ENCODE measurements around the gene MYL10.
"Not testable (repeated sequence)": the region's sequence is repeated elsewhere in the genome, so short reads cannot be mapped to it uniquely, and the experiment has no call there.

Gene MYL10

DNA sequence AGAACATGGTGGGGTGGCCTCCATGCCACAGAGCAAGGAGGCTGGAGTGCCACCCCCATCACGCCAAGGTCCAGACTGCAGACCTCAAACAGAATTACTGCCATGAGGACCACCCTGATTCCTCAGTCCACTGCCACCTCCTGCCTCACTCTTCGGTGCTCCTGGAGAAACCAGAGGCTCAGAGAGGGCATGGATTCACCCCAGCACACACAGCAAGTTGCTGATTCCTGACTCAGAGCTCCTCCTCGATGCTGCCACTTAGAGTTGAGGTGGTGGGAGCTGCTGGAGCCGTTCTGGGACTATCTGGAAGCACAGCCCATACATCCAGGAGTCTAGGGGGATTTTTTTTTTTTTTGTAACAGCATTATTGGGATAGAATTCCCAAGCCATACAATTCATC is 22.0 kb upstream of the MYL10 start:
- DNase-seq (ENCODE audit: low read depth in 2 of 2), result no peak

DNA sequence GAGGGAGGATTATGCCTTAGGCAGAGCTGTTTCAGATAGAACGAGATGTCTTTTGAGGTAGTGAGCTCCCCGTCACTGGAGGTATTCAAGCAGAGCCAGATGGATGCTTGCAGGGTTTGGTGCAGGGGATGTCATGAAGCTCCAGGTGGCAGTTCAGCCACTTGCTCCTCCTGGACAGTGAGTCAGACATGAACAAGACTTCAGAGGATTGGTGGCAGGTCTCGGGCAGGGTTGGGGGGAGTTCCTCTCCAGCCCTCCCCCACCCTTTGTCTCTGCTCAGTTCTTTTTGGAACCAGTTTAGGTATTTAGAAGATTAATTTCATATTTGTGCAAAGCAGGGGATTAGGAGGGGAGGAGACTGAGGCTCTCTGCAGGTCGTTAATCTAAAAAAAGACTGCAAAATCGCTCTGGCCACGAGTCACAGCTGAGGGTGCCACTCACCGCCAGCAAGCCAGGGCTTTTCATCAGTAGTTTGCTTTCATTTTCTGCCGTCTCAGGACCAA is 21.5 kb upstream of the MYL10 start:
- no peak for DNase-seq (ENCODE audit: low read depth in 2 of 2)

DNA sequence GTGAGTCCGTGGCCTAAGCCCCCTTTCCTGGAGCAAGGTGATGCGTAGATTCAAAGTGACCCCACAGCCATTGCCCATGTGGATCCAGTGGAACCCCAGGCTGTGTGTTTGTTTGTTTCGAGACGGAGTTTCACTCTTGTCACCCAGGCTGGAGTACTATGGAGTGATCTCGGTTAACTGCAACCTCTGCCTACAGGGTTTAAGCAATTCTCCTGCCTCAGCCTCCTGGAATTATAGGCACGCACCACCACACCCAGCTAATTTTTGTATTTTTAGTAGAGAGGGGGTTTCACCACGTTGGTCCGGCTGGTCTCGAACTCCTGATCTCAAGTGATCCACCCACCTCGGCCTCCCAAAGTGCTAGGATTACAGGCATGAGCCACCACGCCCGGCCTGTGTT is 18.8 kb upstream of the MYL10 start:
- DNase-seq (ENCODE audit: low read depth in 2 of 2), result not testable (repeated sequence)

DNA sequence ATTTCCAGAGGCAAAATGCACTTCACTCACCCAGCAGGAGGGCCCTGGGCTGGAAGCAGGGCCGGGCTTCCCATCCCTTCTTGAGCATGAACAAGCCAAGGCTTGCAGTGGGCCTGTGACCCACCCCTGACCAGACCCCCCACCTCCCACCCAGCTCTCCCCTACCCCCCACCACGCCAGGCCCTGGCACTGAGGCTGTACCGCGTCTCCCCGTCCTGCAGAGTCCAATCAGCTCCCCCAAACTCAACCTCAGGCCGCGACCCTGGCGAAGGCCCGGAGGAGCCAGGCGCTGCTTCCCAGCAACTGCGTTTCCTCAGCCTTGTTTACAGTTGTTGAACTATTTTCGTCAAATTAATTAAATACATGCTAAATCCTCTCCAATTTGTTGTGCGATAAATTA is 16.9 kb upstream of the MYL10 start:
- no peak for DNase-seq (ENCODE audit: low read depth in 2 of 2)

DNA sequence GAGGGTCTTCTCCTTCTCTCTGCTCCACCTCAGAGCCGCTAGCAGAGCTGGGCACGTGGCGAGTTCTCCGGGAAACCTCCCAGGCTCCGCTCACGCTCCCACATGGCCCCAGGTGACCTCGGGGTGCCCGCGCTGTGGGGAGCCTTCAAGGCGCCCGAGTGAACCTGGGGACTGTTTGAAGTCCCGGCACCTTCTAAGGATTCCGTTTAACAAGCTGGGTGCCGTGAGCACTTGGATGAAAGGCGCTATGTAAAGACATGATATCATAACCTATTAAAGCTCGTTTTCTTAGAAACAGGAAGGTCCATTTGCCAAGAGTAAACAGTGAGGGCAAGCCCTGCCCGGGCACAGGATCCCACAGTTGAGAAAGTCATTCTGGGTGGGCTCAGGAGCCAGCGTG is 15.8 kb upstream of the MYL10 start:
- no peak for DNase-seq (ENCODE audit: low read depth in 2 of 2)

DNA sequence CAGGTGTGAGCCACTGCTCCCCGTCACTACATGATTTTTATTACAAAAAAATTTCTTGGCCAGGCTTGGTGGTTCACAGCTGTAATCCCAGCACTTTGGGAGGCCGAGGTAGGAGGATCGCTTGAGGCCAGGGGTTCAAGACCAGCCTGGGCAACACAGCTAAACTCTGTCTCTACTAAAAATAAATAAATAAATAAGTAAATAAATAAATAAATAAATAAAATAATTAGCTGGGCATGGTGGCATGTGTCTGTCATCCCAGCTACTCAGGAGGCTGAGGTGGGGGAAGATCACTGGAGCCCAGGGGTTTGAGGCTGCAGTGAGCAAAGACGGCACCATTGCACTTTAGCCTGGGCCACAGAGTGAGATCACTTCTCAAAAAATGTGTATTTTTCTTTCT is 10.0 kb upstream of the MYL10 start:
- not testable (repeated sequence) for DNase-seq (ENCODE audit: low read depth in 2 of 2)

DNA sequence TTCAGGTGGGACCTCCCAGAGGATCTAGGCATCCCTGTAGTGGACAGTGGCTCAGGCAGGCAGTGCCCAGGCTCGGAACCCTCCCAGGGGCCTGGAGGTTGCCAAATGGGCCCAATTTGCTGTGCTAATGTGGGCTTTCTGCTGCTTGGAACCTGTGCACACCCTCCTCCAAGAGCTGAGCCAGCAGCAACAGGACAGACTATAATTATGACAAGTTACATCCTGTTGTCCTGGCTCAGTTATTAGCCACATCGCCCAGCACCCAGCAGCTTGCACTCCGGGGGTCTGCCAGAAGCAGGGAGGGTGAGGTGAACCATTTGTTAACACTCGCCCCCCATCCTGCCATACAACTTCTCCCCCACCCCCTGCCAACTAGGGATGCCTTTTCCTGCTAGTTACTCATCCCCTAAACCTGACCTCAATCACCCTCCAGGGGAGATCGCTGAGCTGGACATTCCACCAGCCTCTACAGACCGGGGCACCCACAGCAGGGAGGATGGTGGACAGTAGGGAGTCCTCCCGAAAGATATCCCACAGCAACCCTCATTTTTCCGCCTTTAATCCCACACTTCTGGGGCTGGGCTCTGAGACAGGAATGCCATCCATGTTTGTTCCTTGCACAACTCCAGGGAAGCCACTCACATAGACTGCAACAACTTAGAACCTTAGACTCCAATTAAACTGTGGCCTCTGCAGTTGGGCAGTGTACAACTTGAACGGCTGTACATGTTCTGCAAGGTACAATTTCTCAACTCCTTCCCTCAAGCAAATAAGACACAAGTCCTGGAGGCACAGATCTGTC is 7.9 kb upstream of the MYL10 start:
- DNase-seq (ENCODE audit: low read depth in 2 of 2), result no peak

DNA sequence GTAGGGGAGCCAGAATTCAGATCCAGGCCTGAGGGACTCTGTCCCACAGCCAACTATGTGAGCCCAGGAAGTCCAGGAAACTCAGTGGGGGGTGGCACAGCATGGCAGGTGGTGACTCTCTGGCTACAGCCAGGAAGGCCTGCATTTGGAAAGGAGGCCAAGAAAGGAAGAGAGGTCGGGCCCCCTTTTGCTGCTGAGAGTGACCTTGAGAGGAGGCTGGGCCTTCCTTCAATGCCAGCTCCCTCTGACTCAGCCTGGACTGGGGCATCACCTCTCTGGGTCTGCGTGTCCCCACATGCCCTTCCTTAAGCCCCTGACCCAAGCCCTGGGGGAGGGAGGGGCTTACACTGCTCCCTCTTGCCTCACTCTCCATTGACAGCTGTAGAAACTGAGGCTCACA is 6.4 kb upstream of the MYL10 start:
- no peak for DNase-seq (ENCODE audit: low read depth in 2 of 2)

DNA sequence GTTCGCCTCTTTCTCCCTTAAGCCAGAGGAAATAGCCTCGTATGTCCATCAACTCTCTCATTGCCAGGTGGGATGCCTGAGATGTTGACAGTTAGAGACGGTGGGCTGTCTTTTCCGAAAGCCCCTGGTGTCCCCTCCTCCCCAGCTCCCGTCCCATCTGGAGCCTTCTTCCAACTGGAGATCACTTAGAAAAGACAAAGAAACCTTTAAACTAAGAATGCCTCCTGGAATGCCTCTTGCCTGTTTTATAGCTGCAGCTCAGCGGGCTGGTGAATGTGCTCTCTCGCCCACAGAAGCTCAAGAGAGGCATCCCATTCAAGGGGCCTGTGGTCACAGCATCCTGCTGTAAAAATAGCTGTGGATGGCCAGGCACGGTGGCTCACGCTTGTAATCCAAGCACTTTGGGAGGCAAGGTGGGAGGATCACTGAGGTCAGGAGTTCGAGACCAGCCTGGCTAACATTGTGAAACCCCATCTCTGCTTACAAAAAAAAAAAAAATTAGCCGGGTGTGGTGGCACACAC is 5.2 kb upstream of the MYL10 start:
- DNase-seq (ENCODE audit: low read depth in 2 of 2), result no peak

DNA sequence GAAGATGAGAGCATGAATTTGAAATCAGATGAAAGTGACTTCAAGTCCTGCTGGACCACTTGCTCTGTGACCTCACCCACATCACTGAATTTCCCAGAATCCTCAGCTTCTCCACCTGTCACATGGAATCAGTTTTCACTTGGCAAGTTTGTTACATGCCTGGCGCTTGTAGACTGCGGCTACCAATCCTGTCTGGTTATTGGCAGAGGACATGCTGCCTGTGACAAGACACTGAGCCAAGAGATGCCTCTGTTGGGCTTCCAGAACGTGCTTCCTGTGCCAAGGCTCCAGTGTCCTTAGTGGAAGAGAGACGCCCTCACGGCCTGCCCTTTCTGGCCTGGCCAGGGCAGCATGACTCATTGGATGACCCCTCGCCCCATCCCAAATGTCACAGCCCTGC is 4.4 kb upstream of the MYL10 start:
- no peak for DNase-seq (ENCODE audit: low read depth in 2 of 2)

DNA sequence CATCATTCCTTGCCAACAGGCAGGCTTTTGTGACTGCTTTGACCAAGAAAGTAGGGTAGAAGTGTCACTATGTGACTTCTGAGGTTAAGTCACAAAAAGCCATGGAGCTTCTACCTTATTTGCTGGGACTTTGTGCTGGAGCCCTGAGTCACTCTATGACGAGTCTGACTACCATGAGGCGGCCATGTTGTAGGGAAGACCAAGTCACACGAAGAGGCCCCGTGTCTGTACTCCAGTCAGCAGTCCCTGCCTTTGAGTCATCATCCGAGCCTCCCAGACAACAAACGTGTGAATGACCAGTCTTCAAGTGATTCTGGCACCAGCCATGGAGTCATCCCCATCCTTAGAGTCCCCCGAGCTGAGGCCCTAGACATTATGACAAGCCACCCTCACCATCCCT is 3.5 kb upstream of the MYL10 start:
- DNase-seq (ENCODE audit: low read depth in 2 of 2), result no peak

DNA sequence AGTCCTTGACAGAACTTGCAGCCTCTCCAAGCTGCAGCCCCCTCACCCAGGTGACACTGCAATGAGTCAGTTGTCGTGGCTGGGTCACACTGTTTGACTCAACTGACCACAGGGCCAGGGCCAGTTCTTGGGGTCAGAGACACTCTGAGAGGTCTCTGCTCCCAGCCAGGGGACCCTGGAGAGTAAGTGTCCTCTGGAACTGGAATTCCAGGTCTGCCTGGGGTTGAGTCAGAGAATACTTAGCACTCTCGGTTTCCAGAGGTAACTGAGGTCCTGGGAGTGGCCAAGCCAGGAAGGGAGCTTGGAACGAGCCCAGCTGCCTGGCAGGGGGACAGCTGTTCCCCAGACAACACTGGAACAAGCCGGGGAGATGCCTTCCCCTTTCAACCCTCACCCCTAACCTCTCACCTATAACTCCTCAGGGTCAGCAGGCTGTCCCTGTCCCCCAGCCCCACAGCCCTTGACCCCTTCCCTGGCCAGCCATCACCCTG is 2.2 kb upstream of the MYL10 start:
- DNase-seq (ENCODE audit: low read depth in 2 of 2), result no peak

DNA sequence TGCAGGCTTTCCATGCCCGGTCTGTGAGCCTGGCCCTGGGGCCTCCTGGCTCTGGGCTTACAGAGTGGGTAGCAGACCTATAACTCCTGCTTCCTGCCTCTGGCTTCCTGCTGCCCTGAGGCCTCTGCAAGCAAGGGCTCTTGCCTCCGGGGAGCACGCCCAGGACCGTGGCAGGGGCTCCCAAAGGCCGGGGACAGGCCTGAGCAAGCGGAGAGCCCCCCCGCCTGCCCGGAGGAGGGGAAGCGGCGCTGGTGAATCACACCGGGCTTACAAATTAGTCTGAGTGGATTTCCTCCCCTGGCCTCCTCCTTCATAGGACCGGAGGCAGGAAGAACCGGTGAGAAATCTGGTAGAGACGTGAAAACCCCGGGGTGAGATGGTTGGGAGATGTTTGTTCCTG is 1.5 kb upstream of the MYL10 start:
- DNase-seq (ENCODE audit: low read depth in 2 of 2), result no peak

DNA sequence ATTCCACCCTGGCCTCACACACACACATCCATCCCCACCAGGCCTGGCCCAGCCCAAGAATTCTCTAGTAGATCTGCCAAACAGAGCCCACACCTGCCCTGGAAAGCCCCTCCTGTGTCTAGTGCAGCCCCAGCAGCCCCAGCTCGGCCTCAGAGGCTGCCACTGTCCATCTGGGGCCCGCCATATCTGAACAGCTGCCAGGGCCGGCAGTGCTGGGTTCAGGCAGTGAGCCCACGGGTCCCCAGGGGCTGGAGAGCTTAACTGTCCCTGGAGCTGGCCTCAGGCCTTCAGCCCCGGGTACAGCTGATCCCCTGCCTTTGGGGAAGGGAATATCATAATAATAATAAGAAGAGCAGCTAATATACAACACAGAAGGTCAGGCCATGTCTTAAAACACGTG is 574 bp downstream of the MYL10 start:
- DNase-seq (ENCODE audit: low read depth in 2 of 2), result no peak

DNA sequence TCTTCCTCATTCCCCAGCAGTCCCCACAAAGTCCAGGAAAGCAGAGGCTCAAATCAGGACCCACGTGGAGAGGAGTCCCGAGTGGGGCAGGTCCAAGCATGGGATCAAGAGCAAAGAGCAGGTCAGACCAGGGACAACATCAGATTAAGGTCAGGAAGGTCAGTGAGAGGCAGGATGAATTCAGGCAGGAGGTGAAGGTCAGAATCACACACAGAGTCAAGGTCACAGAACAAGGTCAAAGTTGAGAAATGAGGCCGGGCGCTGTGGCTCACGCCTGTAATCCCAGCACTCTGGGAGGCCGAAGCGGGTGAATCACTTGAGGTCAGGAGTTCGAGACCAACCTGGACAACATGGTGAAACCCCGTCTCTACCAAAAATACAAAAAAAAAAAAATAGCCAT is 2.3 kb downstream of the MYL10 start:
- DNase-seq (ENCODE audit: low read depth in 2 of 2), result no peak

DNA sequence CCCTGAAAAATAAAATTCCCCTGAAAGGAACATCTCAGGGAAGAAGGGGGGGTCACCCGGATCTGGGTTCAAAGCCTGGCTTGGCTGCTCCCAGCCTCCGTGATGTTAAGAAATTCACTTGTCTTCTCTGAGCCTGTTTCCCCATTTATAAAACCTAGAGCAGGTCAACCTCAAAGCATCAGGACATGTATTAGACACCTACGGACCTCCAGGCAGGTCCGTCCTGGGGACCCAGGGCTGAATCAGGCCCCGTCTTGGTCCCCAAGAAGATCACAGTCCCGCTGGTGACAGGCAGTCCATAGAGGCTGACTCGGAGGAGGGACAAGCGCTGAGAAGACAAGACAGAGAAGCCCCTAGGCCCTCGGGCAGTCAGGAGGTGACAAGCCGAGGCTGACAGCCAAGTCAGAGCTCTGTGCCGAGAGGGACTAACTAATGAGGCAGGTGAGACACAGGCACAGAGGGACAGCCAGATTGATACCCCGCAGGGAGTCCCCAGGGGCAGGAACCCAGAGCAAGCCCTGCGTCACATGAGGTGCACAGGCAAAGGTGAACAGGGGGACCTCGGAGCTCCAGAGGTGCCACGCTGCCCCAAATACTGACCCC is 2.9 kb downstream of the MYL10 start:
- DNase-seq (ENCODE audit: low read depth in 2 of 2), result no peak

DNA sequence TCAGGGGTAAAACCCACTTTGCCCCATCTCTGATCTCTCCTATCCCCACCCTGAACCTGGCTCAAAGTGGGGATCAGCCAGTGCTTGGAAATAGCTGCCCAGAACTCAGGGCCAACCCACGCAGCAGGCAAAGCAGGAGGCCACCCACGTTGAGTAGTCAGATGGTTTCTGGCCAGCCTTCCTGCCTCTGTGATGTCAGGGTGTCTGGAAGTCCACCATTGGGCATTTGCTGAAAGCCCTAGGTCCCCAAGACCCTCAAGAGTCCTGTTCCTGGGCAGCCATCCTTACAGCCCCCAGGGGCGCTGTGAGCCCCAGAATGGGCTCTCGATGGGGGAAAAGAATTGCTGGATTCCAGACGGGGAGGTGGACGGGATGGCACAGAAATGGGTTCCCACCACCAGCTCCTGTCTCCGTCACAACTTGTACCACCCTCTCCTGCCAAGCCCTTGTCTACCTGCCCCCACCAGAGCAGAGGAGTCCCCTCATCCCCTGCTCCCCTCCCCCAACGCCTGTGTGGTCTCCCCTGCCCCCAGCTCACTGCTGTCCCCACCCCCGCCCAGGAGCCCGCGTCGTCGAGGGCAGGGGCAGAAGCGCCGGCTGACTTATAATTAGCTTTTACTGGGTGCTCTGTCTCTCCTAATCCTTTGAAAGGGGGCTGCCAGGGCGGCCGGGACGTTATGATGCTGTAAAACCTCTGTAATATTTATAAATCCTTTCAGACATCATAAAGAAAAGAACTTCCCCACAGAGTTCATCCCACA is 3.9 kb downstream of the MYL10 start:
- DNase-seq (ENCODE audit: low read depth in 2 of 2), result no peak

DNA sequence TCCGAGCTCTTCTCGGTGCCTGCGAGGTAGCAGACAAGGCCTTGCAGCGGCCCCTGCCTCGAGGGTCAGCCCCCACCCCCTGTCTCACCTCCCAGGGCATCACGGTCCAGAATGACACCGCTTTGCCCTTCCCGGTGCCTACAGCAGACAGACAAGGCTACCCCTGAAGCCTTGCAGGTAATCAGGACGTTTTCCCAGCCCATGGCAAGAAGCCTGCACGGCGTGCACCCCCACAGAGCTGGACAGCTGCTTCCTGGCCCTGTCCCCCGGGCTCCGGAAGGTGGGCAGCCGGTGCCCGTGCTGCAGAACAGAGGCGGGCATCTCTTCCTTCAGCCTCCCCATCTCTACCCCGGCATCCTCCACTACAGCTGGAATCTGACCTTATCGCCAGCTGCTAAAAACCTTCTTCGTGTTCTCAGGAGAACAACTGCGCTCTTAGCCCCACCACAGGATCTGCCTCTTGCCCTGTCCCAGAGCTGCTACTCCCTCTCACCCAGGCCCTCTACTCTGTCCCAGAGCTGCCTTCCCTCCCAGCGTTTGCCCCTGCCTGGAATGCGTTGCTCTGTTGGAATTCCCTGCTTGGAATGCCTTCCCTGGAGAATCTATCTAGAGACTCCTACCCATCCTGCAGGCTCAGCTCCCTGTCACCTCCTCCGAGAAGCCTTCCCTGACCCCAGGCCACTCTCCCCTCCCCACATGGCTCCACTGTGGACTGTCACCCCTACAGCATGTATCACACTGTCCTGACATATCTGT is 4.7 kb downstream of the MYL10 start:
- DNase-seq (ENCODE audit: low read depth in 2 of 2), result no peak

DNA sequence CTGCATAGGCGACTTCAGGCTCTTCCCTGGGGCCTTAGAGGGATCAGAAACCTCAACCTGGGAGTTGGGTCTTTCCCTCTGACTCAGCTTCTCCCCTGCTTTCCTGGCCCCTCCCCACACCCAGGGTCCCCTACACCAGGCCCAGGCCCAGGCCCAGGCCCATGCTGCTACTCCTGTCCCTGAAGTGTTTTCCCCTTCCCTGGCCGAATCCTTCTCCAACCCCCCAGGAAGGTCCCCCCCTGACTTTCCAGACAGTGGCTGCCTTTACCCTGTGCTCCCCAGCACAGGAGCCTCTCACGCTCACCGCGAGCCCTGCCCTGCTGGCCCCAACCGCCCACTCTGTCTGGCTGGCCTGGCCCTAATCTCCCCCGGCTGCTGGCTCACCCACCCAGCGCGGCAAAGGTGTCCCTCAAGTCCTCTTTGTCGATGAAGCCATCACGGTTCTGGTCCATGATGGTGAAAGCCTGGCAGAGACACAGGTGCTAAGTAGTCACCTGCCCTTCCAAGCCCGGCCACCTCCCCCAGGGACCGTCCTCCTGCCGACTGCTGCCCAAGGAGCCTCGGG is 6.4 kb downstream of the MYL10 start:
- no peak for DNase-seq (ENCODE audit: low read depth in 2 of 2)

DNA sequence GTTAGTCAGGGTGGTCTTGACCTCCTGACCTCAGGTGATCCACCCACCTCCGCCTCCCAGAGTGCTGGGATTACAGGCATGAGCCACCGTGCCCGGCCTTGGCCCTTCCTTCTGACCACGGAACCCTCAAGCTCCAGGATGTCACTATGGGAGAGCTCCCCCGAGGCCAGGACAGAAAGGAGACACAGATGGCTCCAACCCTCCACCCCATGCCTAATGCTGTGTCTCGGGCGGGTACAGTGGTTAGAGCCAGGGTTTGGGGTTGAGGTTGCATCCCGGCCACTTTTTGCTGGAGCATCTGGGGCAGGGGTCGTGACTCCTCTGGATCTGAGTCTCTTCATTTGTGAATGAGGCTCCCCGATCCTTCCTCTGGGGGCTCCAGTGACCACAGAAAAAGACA is 8.1 kb downstream of the MYL10 start:
- DNase-seq (ENCODE audit: low read depth in 2 of 2), result no peak

DNA sequence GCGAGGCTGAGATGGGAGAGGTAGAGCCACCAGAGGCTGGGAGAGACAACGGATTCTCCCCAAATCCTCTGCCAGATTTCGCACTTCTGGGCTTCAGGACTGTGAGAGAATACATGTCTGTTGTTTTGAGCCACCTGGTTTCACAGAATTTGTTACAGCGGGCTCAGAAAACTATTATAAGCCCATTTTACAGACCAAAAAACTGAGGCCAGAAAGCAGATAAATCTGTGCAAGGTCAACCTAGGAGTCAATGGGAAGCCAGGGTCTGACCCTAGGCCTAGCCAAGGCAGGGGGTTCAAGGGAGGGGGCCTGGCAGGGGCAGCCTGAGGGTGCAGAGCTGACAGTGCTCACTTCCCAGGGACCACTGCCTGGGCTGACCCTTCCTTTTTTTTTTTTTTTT is 8.7 kb downstream of the MYL10 start:
- DNase-seq (ENCODE audit: low read depth in 2 of 2), result no peak

Data from activated CD4-positive, alpha-beta T cell treated with anti-CD3 and anti-CD28 coated beads for 24 hours (primary cell).